ENCODE results near the gene SCARB2.

The SCARB2 gene

GRCh38 chr4:76216975-76217814 lies 3.6 kb upstream of the SCARB2 start:
- DNase-seq (ENCODE audit: low spot score in 2 of 2) (no peak), ATAC-seq (replicated peaks; ENCODE audit: extremely low read depth, poor library complexity, severe bottlenecking) (no peak)
- H3K9me3 Mint-ChIP-seq = no peaks in the 10 kb centered on the region
- peaks cover 23% of the 10 kb centered on the region for H3K4me1 Mint-ChIP-seq
- H3K27me3 Mint-ChIP-seq = no peaks in the 10 kb centered on the region
- no peak overlapping the region for H3K27ac Mint-ChIP-seq (ENCODE audit: low read depth)
- H3K36me3 Mint-ChIP-seq (ENCODE audit: insufficient read depth) = peaks cover 8% of the 10 kb centered on the region
- no peak overlapping the region for H3K4me3 Mint-ChIP-seq

DNA sequence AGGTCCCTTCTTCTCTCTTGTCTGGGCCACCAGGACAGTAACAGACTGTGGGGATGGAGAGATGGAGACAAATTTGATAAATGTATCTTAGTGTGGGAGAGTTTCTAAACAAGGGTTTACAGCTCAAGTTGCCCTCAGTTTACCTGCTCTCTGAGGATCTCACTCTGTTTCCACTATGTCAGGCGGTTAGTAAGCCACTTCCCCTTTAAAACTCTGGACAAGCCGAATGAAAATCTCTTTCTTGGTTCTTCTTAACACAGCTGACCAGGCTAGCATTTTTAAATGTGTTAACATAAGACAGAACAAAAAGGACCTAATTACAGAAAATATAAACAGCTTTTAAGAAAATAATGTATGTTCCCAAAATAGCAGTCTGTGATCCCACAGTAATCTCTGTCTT lies 2.9 kb upstream of the SCARB2 start:
- ATAC-seq (replicated peaks; ENCODE audit: extremely low read depth, poor library complexity, severe bottlenecking) (no peak), DNase-seq (ENCODE audit: low spot score in 2 of 2) (no peak)
- H3K36me3 Mint-ChIP-seq (ENCODE audit: insufficient read depth) = peaks cover 10% of the 10 kb centered on the region
- no peaks in the 10 kb centered on the region for H3K9me3 Mint-ChIP-seq
- no peaks in the 10 kb centered on the region for H3K27me3 Mint-ChIP-seq
- H3K4me3 Mint-ChIP-seq = no peak overlapping the region
- peak overlapping the region; percentile 42 for H3K27ac Mint-ChIP-seq (ENCODE audit: low read depth)
- H3K4me1 Mint-ChIP-seq = peaks cover 30% of the 10 kb centered on the region

GRCh38 chr4:76215077-76215476 lies 1.5 kb upstream of the SCARB2 start:
- no peaks in the 10 kb centered on the region for H3K27me3 Mint-ChIP-seq
- H3K36me3 Mint-ChIP-seq (ENCODE audit: insufficient read depth) = peaks cover 10% of the 10 kb centered on the region
- peaks cover 43% of the 10 kb centered on the region for H3K4me1 Mint-ChIP-seq
- no peak for DNase-seq (ENCODE audit: low spot score in 2 of 2)
- H3K4me3 Mint-ChIP-seq = peak overlapping the region; percentile 77
- H3K9me3 Mint-ChIP-seq = no peaks in the 10 kb centered on the region
- H3K27ac Mint-ChIP-seq (ENCODE audit: low read depth) = peak overlapping the region; percentile 60
- ATAC-seq (replicated peaks; ENCODE audit: extremely low read depth, poor library complexity, severe bottlenecking) = no peak

DNA sequence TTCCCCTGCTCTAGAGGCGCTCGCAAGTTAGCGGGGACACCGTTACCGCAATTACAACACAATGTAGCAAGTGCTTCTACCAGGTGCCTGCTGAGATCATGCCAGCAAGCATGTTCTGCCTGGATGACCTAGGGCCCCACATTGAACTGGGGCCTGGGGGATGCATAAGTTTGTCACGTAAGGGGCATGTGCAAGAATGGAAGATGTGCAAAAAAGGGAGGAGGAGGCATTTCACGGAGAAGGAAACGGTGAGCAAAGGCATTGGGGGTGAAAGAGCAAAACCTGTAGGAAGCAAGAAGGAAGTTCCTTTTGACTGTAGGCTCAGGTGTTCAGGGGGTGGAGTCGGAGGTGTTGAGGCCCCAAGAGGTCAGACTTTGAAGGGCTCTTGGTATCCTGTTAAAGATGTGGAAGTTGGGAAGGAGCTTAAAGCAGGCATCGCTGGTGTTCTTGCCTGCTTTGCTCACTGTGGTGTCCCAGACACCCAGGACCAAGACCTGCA lies 602 bp upstream of the SCARB2 start:
- H3K9me3 Mint-ChIP-seq = no peaks in the 10 kb centered on the region
- H3K4me1 Mint-ChIP-seq = peaks cover 48% of the 10 kb centered on the region
- no peaks in the 10 kb centered on the region for H3K27me3 Mint-ChIP-seq
- H3K27ac Mint-ChIP-seq (ENCODE audit: low read depth) = peak overlapping the region; percentile 60
- H3K4me3 Mint-ChIP-seq = peak overlapping the region; percentile 77
- ATAC-seq (replicated peaks; ENCODE audit: extremely low read depth, poor library complexity, severe bottlenecking) (peak; percentile 75), DNase-seq (ENCODE audit: low spot score in 2 of 2) (no peak)
- H3K36me3 Mint-ChIP-seq (ENCODE audit: insufficient read depth) = peaks cover 12% of the 10 kb centered on the region

DNA sequence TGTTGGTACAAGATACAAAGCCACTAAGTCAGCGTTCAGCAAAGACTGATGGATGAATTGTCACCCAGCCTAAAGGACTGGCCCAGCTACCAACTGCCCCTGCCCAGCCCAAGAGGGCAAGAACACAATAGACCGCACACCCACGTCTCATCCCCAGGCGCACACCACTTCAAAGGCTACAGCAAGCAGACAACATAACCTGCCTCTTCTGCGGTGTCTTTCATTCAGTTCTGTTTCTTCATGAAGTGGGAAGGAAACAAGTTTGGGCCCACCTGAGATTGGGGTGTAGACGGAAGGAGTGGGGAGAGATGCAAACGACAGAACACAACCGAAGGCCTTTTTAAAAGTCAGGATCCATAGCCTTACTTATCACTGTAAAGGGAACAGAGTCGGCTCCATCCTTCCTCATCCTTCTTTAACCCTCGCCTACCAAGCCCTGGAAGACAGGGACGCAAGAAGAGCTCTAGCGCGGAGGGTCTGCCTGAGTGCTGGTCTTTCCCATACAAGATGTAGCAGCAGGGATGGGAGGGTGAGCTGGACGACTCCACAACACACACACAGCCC lies 691 bp downstream of the SCARB2 start:
- peak; percentile 19 to 30 for DNase-seq (ENCODE audit: low spot score in 2 of 2)
- peaks cover 57% of the 10 kb centered on the region for H3K4me1 Mint-ChIP-seq

GRCh38 chr4:76211769-76212708 lies 1.6 kb downstream of the SCARB2 start:
- Mint-ChIP-seq H3K4me1 (peaks cover 63% of the 10 kb centered on the region), H3K27ac (ENCODE audit: low read depth) (peak overlapping the region; percentile 60)

More for the DNA sequence above, 691 bp downstream of the SCARB2 start:
- ATAC-seq (replicated peaks; ENCODE audit: extremely low read depth, poor library complexity, severe bottlenecking) = peak; percentile 33
- H3K27me3 Mint-ChIP-seq = no peaks in the 10 kb centered on the region
- H3K36me3 Mint-ChIP-seq (ENCODE audit: insufficient read depth) = peaks cover 12% of the 10 kb centered on the region
- peak overlapping the region; percentile 60 for H3K27ac Mint-ChIP-seq (ENCODE audit: low read depth)
- peak overlapping the region; percentile 77 for H3K4me3 Mint-ChIP-seq
- H3K9me3 Mint-ChIP-seq = no peaks in the 10 kb centered on the region

DNA sequence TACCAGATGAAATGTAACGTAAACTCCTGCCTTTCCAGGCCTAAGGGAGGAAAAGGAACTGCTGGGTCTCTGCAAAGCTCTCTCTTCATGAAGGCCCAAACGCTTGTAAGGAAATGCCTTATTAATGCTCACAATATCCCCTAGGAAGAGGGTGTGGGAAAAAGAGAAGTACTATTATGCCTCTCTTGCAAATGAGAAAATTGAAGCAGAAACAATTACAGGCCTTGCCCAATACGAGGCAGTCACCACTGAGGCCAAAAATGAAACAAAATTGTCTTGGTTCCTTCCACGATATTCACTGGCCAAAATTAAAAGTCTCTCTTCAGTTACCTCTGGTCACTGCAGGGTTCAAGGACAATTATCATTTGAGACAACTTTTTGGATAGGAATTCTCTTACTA lies 3.2 kb downstream of the SCARB2 start:
- ATAC-seq (replicated peaks; ENCODE audit: extremely low read depth, poor library complexity, severe bottlenecking) (no peak), DNase-seq (ENCODE audit: low spot score in 2 of 2) (no peak)
- peaks cover 68% of the 10 kb centered on the region for H3K4me1 Mint-ChIP-seq
- H3K4me3 Mint-ChIP-seq = no peak overlapping the region
- H3K27me3 Mint-ChIP-seq = no peaks in the 10 kb centered on the region
- H3K27ac Mint-ChIP-seq (ENCODE audit: low read depth) = no peak overlapping the region
- H3K9me3 Mint-ChIP-seq = no peaks in the 10 kb centered on the region
- peaks cover 12% of the 10 kb centered on the region for H3K36me3 Mint-ChIP-seq (ENCODE audit: insufficient read depth)

More at GRCh38 chr4:76211769-76212708, 1.6 kb downstream of the SCARB2 start:
- Mint-ChIP-seq H3K36me3 (ENCODE audit: insufficient read depth) (peaks cover 12% of the 10 kb centered on the region), H3K9me3 (no peaks in the 10 kb centered on the region), H3K4me3 (peak overlapping the region; percentile 77), H3K27me3 (no peaks in the 10 kb centered on the region)
- no peak for ATAC-seq (replicated peaks; ENCODE audit: extremely low read depth, poor library complexity, severe bottlenecking)
- DNase-seq (ENCODE audit: low spot score in 2 of 2) = no peak

GRCh38 chr4:76209881-76210280 lies 3.7 kb downstream of the SCARB2 start:
- no peak for DNase-seq (ENCODE audit: low spot score in 2 of 2)
- Mint-ChIP-seq H3K4me3 (no peak overlapping the region), H3K27me3 (no peaks in the 10 kb centered on the region), H3K9me3 (no peaks in the 10 kb centered on the region), H3K27ac (ENCODE audit: low read depth) (no peak overlapping the region), H3K4me1 (peaks cover 68% of the 10 kb centered on the region), H3K36me3 (ENCODE audit: insufficient read depth) (peaks cover 12% of the 10 kb centered on the region)
- ATAC-seq (replicated peaks; ENCODE audit: extremely low read depth, poor library complexity, severe bottlenecking) = no peak

DNA sequence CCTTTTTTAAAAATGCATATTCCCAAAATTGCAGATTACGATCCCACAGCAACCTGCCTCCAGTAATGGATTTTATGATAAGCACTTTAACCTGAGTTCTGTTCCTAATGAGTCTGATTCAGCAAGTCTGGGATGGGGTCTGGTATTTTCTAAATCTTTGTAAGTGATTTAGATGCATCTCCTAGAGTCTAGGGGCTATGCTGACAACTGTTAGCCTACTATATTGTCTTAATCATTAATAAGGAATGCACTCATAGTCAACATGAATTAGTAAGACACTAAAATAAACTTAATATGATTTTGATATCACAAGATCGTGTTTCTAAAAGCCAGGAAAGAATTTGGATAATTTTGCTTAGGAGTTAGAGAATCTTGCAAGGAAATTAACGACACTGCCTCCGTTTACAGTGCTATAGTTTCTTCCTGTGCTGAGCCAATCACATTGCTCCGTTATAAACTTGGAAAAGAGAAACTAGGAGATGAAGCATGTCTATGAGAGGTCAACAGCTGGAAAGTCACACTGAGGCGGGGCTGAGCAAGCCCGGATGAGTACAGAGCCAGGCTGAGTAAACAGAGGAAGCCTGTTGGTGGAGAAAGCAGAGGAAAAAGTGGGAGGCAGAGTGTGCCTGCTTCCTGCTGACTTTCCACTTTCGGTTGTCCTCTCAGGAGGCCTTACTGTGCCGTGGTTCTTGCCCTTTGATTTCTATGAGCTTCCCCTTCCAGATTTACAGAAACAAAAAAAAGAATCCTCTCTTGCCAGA lies 5.4 kb downstream of the SCARB2 start:
- no peak for ATAC-seq (replicated peaks; ENCODE audit: extremely low read depth, poor library complexity, severe bottlenecking)

DNA sequence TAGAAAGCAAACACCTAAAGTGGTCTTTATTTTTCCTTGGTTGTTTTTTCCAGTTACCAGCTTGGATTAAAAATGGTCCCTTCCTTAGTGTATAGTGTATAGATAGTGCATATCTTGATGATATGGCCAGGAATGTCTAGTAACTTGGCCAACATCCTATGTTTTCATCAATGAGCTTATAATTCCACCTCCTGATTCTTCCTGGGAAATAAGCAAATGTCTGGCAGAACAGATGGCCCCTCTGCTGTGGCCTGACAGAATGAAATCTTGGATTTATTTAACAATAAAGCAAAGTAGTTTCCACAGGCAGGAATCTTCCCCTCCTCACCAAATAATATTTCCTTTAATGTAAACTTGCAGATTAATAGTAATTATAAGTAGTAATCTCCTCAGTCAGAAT lies 6.1 kb downstream of the SCARB2 start:
- ATAC-seq (replicated peaks; ENCODE audit: extremely low read depth, poor library complexity, severe bottlenecking) (no peak), DNase-seq (ENCODE audit: low spot score in 2 of 2) (no peak)
- no peak overlapping the region for H3K4me3 Mint-ChIP-seq
- H3K27ac Mint-ChIP-seq (ENCODE audit: low read depth) = no peak overlapping the region
- H3K4me1 Mint-ChIP-seq = peaks cover 58% of the 10 kb centered on the region
- H3K9me3 Mint-ChIP-seq = no peaks in the 10 kb centered on the region
- no peaks in the 10 kb centered on the region for H3K27me3 Mint-ChIP-seq
- H3K36me3 Mint-ChIP-seq (ENCODE audit: insufficient read depth) = peaks cover 4% of the 10 kb centered on the region

More for the DNA sequence above, 5.4 kb downstream of the SCARB2 start:
- Mint-ChIP-seq H3K9me3 (no peaks in the 10 kb centered on the region), H3K4me1 (peaks cover 64% of the 10 kb centered on the region), H3K27me3 (no peaks in the 10 kb centered on the region), H3K27ac (ENCODE audit: low read depth) (no peak overlapping the region), H3K36me3 (ENCODE audit: insufficient read depth) (peaks cover 9% of the 10 kb centered on the region), H3K4me3 (no peak overlapping the region)
- no peak for DNase-seq (ENCODE audit: low spot score in 2 of 2)

DNA sequence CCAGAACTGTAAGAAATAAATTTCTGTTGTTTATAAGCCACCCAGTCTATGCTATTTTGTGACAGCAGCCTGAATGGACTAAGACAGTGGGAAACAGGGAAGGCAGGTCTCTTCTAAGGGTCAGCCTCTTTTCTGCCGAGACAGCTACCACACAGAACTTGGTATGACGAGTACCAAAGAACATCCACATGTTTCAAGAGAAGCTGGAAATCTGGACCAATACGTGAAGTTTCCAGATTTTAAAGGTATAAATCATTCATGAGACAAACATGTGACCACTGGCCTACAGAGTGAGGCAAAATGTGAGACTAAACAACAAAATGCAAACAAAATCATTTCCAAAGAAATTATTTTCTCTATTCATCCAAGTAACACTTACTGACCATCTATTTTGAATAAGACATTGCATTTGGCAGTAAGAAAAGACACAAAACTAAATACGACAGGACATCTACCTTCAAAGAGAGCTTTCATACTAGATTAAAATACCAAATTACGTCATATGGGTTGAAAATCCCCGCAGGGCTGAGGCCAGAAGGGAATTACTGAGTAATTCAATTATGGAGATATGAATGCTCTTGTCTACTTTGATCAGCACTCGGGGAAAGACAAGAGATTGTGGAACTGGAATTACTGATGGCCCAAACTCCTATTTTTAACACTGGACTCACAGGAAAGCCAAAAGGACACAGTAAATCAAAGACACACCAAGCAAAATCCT lies 7.2 kb downstream of the SCARB2 start:
- Mint-ChIP-seq H3K27me3 (no peaks in the 10 kb centered on the region), H3K27ac (ENCODE audit: low read depth) (no peak overlapping the region), H3K4me1 (peaks cover 46% of the 10 kb centered on the region), H3K9me3 (no peaks in the 10 kb centered on the region), H3K36me3 (ENCODE audit: insufficient read depth) (peaks cover 3% of the 10 kb centered on the region), H3K4me3 (no peak overlapping the region)
- DNase-seq (ENCODE audit: low spot score in 2 of 2) = no peak
- ATAC-seq (replicated peaks; ENCODE audit: extremely low read depth, poor library complexity, severe bottlenecking) = no peak
